ENCODE measurements around the gene GPR89A.

The GPR89A gene

GRCh38 chr1:145719230-145720079, 111.7 kb downstream of the GPR89A start, which contains the start of gene CD160:
Gene CD160 (plus strand): TSS chr1:145719499. CDS start chr1:145728328, 8,829 bp downstream.
- peak in 1 of 2 donors; percentile 25 for DNase-seq
